CD4-positive, alpha-beta T cell treated with Interleukin-1 beta for 1 hour (primary cell): ENCODE data around the gene LCMT1.

Experiments used
- DNase-seq, 2 donors: peaks; one replicate each; pipeline ENCODE4 v3.0.0-alpha.2; 2020 to 2022

Gene LCMT1

DNA sequence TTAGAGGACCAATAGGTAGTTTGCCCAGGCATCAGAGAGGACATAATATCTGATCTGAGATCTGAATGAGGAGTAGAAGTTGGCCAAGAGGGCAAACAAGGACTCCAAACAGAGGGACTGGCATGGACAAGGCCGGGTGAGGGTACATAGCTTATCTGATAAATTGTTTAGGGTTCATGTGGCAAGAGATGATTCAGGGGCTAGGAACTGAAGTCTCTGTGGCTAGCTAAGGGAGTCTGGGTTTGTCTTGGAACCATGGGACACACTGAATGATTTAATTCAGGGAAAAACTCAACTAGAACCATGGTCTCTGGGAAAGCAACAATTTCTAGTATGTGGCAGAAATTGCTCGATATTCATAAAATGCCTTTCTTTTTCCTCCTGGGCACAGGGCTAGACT, 101.1 kb downstream of the LCMT1 start:
- no peak for DNase-seq

DNA sequence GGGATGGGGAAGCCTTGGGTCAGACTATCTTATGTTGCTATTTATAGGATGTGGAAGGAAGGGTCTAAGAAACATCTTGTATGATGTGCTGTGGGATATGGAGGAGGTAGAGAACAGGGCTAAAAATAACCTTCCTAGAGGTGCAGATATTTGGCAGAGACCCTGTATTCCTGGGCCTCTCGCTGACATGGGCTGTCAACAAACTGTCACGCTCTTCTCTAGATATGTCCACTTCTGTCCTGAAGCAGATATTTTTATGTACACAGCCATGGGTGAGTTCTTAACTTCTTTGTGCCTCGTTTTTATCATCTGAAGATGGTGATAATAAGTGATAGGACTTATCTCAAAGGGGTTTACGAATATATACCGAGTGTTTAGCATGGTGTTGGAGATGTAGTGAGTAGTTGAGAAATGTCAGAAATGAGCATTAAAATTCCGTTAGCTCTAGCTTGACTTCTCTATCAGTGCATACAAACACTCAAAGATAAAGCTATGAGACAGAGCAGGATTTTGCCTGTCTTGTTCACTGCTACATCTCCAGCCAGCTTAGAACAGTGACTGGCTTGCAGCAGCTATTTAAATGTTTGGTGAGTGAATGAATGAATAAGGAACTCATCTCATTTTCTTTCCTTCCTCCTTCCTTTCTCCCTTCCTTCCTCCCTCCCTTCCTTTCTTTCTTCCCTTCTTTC, 102.3 kb downstream of the LCMT1 start:
- no peak for DNase-seq

DNA sequence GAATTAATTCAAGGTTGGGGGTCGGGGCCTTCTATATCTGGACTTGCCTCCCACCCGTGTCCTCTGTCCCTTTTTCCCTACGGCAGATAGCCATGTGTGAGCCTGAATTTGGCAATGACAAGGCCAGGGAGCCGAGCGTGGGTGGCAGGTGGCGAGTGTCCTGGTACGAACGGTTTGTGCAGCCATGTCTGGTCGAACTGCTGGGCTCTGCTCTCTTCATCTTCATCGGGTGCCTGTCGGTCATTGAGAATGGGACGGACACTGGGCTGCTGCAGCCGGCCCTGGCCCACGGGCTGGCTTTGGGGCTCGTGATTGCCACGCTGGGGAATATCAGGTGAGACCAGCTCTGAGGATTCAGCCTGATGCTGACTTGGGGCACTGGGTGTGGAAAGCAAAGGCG, 105.6 kb downstream of the LCMT1 start:
- no peak for DNase-seq

DNA sequence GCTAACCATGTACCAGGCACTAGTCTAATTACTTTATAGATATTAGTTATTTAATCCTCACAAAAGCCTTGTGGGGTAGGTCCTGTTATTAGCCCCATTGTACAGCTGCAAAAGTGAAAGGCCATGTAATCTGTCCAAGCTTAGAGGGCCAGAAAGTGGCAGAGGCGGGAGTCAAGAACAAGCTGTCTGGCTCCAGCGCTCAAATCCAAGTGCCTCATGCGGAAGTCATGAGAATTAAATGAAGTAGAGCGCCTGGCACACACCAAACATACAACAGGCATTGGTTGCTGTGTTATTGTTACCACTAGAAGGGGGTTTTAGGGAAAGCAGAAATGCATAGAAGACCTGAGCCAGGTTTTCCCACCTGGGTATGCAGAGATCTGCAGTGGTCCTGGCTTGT, 106.4 kb downstream of the LCMT1 start:
- DNase-seq = no peak

DNA sequence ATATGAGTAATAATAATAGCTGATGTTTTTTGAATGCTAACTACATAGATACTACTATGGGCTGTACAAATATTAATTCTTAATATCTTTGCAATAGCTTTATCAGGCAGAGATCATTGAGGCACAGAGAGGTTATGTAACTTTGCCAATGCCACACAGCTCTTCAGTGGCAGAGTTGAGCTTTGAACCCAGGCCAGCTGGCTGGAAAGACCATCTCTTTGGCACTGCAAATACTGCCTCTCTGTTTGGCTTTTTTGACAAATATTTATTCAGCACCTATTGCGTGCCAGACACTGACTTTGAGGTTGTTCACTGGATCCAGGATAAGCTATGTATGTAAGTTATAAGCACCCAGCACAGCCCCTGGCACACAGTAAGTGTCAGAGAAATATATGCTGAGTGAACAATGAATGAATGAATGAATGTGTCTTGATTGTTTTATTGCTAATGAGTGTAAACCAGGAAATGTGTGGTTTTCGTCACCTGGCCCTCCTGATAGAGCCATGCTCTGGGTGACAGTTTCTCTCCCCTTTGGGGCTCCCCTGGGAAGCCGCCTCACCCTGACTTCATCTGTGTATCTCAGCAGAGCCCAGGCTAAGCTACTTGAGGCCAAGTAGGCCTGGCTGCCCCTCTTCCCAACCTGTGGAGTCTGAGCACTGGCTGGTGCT, 107.7 kb downstream of the LCMT1 start:
- no peak for DNase-seq

DNA sequence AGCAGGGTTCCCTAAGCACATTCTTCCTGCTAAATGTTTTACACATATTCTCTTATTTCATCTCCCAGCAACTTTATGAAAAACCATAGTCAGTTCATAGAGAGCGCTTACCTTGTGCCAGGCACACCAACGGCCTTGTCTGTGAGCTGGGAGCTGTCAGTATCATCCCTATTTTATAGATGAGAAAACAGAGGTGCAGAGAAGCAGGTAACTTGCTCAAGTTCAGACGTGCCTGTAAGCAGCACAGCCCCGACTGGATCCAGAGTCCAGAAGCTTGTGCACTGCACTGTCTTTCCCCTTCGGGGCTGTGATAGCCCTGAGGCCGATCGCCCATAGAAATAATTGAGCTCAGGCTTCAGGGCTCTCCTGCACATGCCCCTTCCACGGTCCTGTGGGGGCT, 111.4 kb downstream of the LCMT1 start:
- DNase-seq = no peak

DNA sequence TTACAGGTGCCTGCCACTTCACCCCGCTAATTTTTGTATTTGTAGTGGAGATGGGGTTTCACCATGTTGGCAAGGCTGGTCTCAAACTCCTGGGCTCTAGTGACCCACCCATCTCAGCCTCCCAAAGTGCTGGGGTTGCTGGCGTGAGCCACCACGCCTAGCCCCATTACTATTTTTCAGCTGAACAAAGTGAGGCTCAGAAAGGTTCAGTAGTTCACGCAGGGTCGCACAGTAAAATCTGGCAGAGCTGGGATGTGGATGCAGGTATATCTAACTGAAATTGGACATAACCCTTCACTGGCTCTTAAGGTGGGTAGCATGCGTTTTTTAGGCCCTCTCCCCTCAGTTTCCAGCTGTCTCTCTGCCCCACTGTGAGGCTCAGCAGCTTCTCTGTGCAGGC, 112.4 kb downstream of the LCMT1 start:
- no peak for DNase-seq

DNA sequence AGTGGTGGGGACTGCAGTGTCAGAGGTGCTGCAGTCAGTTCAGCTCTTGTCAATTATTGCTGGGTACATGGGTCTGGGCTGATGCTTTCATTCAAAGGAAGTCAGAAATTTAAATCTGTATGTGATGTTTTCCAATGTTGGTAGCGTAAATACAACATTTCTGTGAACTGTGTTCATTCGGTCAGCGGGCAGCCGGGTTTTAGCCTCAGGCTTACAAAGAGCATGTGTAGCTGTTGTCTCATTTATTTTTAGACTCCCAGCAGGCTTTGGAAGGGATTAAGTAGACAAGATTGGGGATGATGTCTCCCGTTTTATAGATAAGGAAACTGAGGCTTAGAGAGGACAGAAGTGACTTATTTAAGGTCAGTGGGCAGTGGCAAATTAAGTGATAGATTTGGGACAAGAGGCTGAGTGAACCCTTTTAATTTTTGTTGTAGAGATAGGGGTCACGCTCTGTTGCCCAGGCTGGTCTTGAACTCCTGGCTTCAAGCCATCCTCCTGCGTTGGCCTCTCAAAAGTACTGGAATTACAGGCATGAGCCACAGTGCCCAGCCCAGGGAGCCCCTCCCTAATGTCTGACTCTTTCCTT, 113.3 kb downstream of the LCMT1 start:
- no peak for DNase-seq
